Epithelial cell of proximal tubule (primary cell): ENCODE data around the gene YBX1. TPM values are rescaled to one million over a fixed set of nuclear protein-coding genes. Genes with fewer than 3 reads are reported as not detected.

ENCODE experiments used
- DNase-seq: peaks from one replicate; pipeline ENCODE4 v3.0.0-alpha.2; 2011; ENCODE audit warnings: low read depth
- H3K4me3 ChIP-seq: 2 replicates; pipeline ENCODE4 v1.5.1; 2011; ENCODE audit warnings: low read depth, mild to moderate bottlenecking, low read length
- total RNA-seq: library from RNA; depleted of rRNA; stranded (reverse); fragments of >200 nt; gene quantifications from 2 replicates; pipeline ENCODE4 v1.2.3, GENCODE V29; 2015
- TF ChIP-seq, protein P1 (sequence below): conservative IDR thresholded peaks from 2 replicates; pipeline ENCODE4 v1.5.1; 2012; ENCODE audit warnings: low read depth, mild to moderate bottlenecking, low read length

YBX1 gene
- total RNA-seq, 1 donor from 2014 or later: 790 TPM

DNA sequence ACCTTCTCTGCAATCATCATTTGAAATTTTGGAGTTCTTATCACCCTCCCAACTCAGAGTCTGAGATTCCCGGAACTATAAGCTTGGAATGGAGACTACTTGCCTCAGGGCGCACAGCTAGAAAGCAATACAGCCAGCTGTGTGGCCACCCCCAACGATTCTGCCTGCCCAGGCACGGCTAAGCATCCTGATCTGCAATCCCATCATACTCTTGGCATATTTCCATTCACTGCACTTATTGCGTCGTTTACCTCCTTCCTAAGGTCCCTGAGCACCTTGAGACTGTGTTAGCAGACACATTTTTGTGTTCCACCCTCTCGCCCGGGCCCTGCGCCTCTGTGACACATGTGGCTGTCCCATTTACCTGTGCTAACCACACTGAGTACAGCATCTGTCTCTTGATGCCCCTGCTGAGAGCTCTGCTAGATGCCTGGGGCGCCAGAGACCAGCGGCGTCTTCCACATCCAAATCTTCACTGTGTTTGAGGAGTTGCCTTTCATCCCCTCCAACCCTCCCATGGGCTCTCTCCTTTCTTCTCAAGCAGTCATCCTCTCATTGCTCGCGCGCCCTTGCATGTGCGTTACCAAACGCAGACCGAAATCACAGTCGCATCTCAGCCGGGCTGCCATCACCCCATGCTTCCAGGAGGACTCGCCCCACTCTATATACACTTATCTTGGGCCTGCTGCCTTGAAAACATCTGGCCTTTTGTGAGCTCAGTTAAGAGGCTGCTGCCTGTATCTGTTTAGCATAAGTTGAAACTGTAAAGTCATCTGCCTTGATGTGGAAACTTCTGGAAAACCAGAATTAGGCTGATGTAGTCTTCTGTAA lies 61.3 kb downstream of the YBX1 start:
- DNase-seq: no peak
- no peak overlapping the region for H3K4me3 ChIP-seq
- TF ChIP-seq, protein P1, sequence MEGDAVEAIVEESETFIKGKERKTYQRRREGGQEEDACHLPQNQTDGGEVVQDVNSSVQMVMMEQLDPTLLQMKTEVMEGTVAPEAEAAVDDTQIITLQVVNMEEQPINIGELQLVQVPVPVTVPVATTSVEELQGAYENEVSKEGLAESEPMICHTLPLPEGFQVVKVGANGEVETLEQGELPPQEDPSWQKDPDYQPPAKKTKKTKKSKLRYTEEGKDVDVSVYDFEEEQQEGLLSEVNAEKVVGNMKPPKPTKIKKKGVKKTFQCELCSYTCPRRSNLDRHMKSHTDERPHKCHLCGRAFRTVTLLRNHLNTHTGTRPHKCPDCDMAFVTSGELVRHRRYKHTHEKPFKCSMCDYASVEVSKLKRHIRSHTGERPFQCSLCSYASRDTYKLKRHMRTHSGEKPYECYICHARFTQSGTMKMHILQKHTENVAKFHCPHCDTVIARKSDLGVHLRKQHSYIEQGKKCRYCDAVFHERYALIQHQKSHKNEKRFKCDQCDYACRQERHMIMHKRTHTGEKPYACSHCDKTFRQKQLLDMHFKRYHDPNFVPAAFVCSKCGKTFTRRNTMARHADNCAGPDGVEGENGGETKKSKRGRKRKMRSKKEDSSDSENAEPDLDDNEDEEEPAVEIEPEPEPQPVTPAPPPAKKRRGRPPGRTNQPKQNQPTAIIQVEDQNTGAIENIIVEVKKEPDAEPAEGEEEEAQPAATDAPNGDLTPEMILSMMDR: no peak

DNA sequence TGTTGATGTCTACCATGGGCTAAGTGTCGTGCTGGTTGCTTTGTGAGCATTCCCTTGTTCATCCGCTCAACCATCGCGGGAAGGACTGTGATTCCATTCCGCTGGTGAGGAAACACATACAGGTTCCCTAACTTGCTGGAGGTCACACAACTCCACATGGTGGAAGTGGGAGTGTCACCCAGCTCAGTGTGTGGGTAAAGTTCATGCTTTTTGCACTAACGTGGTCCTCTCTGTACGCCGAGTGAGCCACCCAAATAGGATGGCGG lies 61.9 kb downstream of the YBX1 start:
- no peak for DNase-seq
- H3K4me3 ChIP-seq: no peak overlapping the region
- TF ChIP-seq, protein P1: no peak

DNA sequence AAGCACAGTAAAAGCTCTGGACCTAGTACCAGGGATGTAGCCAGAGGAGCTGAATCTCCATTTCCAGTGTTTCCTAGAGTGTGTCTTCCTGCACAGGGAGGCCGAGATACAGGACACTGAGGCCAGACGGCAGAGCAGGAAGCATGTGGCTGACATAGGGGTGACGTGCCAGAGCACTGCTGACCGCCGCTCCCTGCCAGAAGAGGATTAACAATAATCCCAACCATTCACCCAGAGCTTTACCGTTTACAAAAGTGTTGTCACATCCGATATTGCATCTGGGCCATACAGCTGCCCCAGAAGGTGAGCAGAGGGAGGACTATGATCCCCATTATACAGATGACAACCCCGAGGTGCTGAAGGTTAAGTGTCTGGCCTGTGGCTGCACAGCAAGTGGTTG lies 63.6 kb downstream of the YBX1 start:
- no peak for DNase-seq
- TF ChIP-seq, protein P1: no peak
- no peak overlapping the region for H3K4me3 ChIP-seq

DNA sequence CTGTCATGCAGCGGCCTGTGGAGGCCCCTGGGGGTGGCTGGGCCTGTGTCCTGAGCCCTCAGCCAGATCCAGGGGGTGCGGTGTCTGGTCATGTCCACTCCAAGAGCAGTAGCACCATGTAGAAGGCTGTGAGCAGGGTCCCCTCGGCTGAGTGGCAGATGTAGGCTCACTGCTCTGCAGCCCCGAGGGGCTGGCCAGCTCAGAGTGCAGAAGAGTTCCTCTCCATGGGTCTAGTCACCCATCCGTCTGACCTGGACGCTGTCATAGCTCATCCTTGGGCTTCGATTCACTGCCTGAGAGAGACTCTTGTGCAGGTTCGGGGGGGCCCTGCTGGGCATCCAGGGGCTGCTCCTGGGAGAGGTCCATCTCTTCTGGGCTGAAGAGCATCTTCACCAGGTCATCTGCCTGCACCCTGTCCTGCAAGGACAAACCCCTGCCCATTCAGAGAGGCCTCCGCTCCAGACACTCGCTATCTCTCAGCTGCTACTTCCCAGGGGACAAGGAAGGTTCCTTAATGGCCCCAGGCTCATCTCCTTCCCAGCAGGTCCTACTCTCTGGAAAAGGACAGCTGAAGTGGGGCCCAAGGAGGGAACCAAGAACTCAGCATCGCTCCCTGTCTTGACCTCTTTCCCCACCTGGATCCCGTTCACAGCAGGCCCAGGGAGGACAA lies 64.4 kb downstream of the YBX1 start:
- no peak overlapping the region for H3K4me3 ChIP-seq
- TF ChIP-seq, protein P1: no peak
- DNase-seq: no peak

GRCh38 chr1:42747125-42747524 lies 64.9 kb downstream of the YBX1 start:
- TF ChIP-seq, protein P1: peak; percentile 72
- no peak overlapping the region for H3K4me3 ChIP-seq
- DNase-seq: no peak

DNA sequence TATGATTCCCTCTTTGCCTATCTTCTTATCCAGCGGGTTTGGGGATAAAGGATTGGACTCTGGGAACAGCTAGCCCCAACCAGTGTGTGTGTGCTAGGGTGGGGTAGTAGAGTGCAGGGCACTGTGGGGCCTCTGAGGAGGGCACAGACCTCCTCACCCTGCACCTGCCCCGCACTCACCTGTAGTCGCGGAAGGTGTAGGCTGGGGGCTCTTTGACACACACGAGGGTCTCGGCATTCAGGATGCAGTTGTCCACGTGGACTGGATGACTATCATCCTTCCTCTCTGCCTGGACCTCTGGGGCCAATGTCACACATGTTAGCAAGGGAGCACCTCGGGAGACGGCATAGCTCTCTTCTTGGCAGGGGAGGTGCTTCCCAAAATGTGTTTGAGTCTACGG lies 65.8 kb downstream of the YBX1 start:
- TF ChIP-seq, protein P1: no peak

More for the DNA sequence above, 65.8 kb downstream of the YBX1 start:
- no peak overlapping the region for H3K4me3 ChIP-seq
- no peak for DNase-seq
